H9 (cell line): Measurements from ENCODE around the gene LEF1. TPM values are rescaled to one million over a fixed set of nuclear protein-coding genes. Genes with fewer than 3 reads are reported as not detected.

ENCODE experiments used
- DNase-seq: peaks from one replicate; pipeline ENCODE4 v3.0.0-alpha.2; 2017
- H2AFZ ChIP-seq: one replicate; pipeline ENCODE4 v1.6.1; 2013; ENCODE audit warnings: mild to moderate bottlenecking, low read length, control low read depth, moderate library complexity
- H2AK5ac ChIP-seq: 2 replicates; pipeline ENCODE4 v1.6.1; 2013; ENCODE audit warnings: low read length, control low read depth, mixed read lengths; ENCODE audit not compliant: insufficient read length
- H2BK120ac ChIP-seq: one replicate; pipeline ENCODE4 v1.6.1; 2013; ENCODE audit warnings: low read depth, mild to moderate bottlenecking, low read length, control low read depth, inconsistent platforms; ENCODE audit not compliant: poor library complexity, severe bottlenecking
- H2BK12ac ChIP-seq: 2 replicates; pipeline ENCODE4 v1.6.1; 2013; ENCODE audit warnings: low read length, control low read depth, mixed read lengths, low read depth; ENCODE audit not compliant: insufficient read length
- H2BK15ac ChIP-seq: 2 replicates; pipeline ENCODE4 v1.6.1; 2013; ENCODE audit warnings: low read depth, low read length, control low read depth
- H2BK20ac ChIP-seq: one replicate; pipeline ENCODE4 v1.6.1; 2013; ENCODE audit warnings: low read depth, mild to moderate bottlenecking, low read length, control low read depth, inconsistent platforms; ENCODE audit not compliant: poor library complexity, severe bottlenecking
- H2BK5ac ChIP-seq: 2 replicates; pipeline ENCODE4 v1.6.1; 2013; ENCODE audit warnings: low read length, control low read depth, mixed read lengths; ENCODE audit not compliant: insufficient read length
- H3K14ac ChIP-seq: 2 replicates; pipeline ENCODE4 v1.6.1; 2013; ENCODE audit warnings: low read length, control low read depth; ENCODE audit not compliant: insufficient read depth
- H3K18ac ChIP-seq: 2 replicates; pipeline ENCODE4 v1.6.1; 2013; ENCODE audit warnings: low read depth, mild to moderate bottlenecking, mixed read lengths, low read length, control low read depth; ENCODE audit not compliant: insufficient read length
- H3K23ac ChIP-seq: 2 replicates; pipeline ENCODE4 v1.6.1; 2013; ENCODE audit warnings: low read length, control low read depth, mixed read lengths, low read depth; ENCODE audit not compliant: insufficient read length
- H3K23me2 ChIP-seq: 2 replicates; pipeline ENCODE4 v1.6.1; 2013; ENCODE audit warnings: low read depth, mild to moderate bottlenecking, mixed read lengths, low read length, control low read depth; ENCODE audit not compliant: insufficient read length, poor library complexity, severe bottlenecking
- H3K27ac ChIP-seq: 2 replicates; pipeline ENCODE4 v1.5.1; 2013; ENCODE audit warnings: low read length, control low read depth, mixed read lengths, low read depth; ENCODE audit not compliant: insufficient read length
- H3K27me3 ChIP-seq: 2 replicates; pipeline ENCODE4 v1.6.1; 2013; ENCODE audit warnings: low read length, control low read depth, inconsistent platforms; ENCODE audit not compliant: insufficient read depth
- H3K4ac ChIP-seq: 2 replicates; pipeline ENCODE4 v1.6.1; 2013; ENCODE audit warnings: low read depth, mild to moderate bottlenecking, control low read depth, inconsistent platforms, low read length, moderate library complexity
- H3K4me1 ChIP-seq: 2 replicates; pipeline ENCODE4 v1.6.1; 2013; ENCODE audit warnings: low read length, control low read depth, inconsistent platforms; ENCODE audit not compliant: insufficient read depth
- H3K4me2 ChIP-seq: 2 replicates; pipeline ENCODE4 v1.6.1; 2013; ENCODE audit warnings: low read length, control low read depth, mixed read lengths; ENCODE audit not compliant: insufficient read length, insufficient read depth
- H3K56ac ChIP-seq: 2 replicates; pipeline ENCODE4 v1.6.1; 2013; ENCODE audit warnings: low read depth, mild to moderate bottlenecking, mixed read lengths, low read length, control low read depth; ENCODE audit not compliant: insufficient read length
- H3K79me1 ChIP-seq: 2 replicates; pipeline ENCODE4 v1.6.1; 2013; ENCODE audit warnings: low read depth, mild to moderate bottlenecking, moderate library complexity, low read length, control low read depth, inconsistent platforms; ENCODE audit not compliant: insufficient read depth, poor library complexity, severe bottlenecking
- H3K79me2 ChIP-seq: 2 replicates; pipeline ENCODE4 v1.6.1; 2013; ENCODE audit warnings: low read length, control low read depth, inconsistent platforms; ENCODE audit not compliant: insufficient read depth
- H3K9ac ChIP-seq: 2 replicates; pipeline ENCODE4 v1.6.1; 2013; ENCODE audit warnings: low read length, control low read depth, mixed read lengths; ENCODE audit not compliant: insufficient read length; ENCODE audit errors: extremely low read depth
- H3K9me3 ChIP-seq: one replicate; pipeline ENCODE4 v1.6.1; 2013; ENCODE audit warnings: low read depth, low read length, inconsistent platforms; ENCODE audit not compliant: control insufficient read depth
- H3T11ph ChIP-seq: one replicate; pipeline ENCODE4 v1.6.1; 2013; ENCODE audit warnings: mild to moderate bottlenecking, low read length, control low read depth, inconsistent platforms
- H4K20me1 ChIP-seq: one replicate; pipeline ENCODE4 v1.6.1; 2013; ENCODE audit not compliant: control insufficient read depth, insufficient read length, insufficient read depth
- H4K5ac ChIP-seq: 2 replicates; pipeline ENCODE4 v1.6.1; 2013; ENCODE audit warnings: low read depth, mild to moderate bottlenecking, mixed read lengths, low read length, control low read depth; ENCODE audit not compliant: insufficient read length
- H4K8ac ChIP-seq: replicated peaks from 2 replicates; pipeline ENCODE4 v1.6.1; 2013; ENCODE audit warnings: low read length, control low read depth, mixed read lengths, low read depth; ENCODE audit not compliant: insufficient read length
- H4K91ac ChIP-seq: 2 replicates; pipeline ENCODE4 v1.6.1; 2013; ENCODE audit warnings: low read depth, mild to moderate bottlenecking, moderate library complexity, mixed read lengths, low read length, control low read depth; ENCODE audit not compliant: insufficient read length
- H3K27ac Mint-ChIP-seq, 3 experiments: 2 replicates in 2 of 3; 3 replicates in 1 of 3; pipeline ENCODE4 v1.8.0; 2020 to 2021; ENCODE audit warnings: mixed read lengths in 3 of 3, mild to moderate bottlenecking in 1 of 3, moderate library complexity in 1 of 3
- H3K27me3 Mint-ChIP-seq: 2 replicates; pipeline ENCODE4 v1.8.0; 2021; ENCODE audit warnings: low read depth, mild to moderate bottlenecking, moderate library complexity, mixed read lengths
- H3K36me3 Mint-ChIP-seq, 3 experiments: 2 replicates in 2 of 3; 3 replicates in 1 of 3; pipeline ENCODE4 v1.8.0; 2020 to 2021; ENCODE audit warnings: low read depth in 3 of 3, mixed read lengths in 3 of 3; ENCODE audit not compliant: insufficient read depth in 1 of 3
- H3K4me1 Mint-ChIP-seq, 2 experiments: 2 replicates each; pipeline ENCODE4 v1.8.0; 2020; ENCODE audit warnings: mixed read lengths in 2 of 2
- H3K4me3 Mint-ChIP-seq, 2 experiments: 2 replicates in 1 of 2; 3 replicates in 1 of 2; pipeline ENCODE4 v1.8.0; 2020 to 2021; ENCODE audit warnings: mild to moderate bottlenecking in 2 of 2, mixed read lengths in 2 of 2, moderate library complexity in 1 of 2
- H3K9me3 Mint-ChIP-seq, 2 experiments: 2 replicates in 1 of 2; 3 replicates in 1 of 2; pipeline ENCODE4 v1.8.0; 2020; ENCODE audit warnings: mild to moderate bottlenecking in 2 of 2, mixed read lengths in 2 of 2, moderate library complexity in 1 of 2
- CTCF ChIP-seq: fragments of 200-600 bp; sonication (generic); conservative IDR thresholded peaks from 3 replicates; pipeline ENCODE4 v1.8.0; 2021; ENCODE audit warnings: antibody characterized with exemption, mild to moderate bottlenecking
- WGBS: extraction: QIAGEN DNeasy Blood & Tissue Kit; methylation state at CpG from one replicate; pipeline ENCODE4 v1.1.7; 2013; ENCODE audit warnings: missing lambda C conversion rate, low lambda C conversion rate, mixed read lengths; ENCODE audit not compliant: insufficient read length; ENCODE audit errors: extremely low coverage; 5-methylcytosine and 5-hydroxymethylcytosine counted together
- total RNA-seq: library from RNA; stranded (reverse); gene quantifications from 2 replicates; pipeline ENCODE4 v1.2.1, GENCODE V29; 2021

Gene LEF1
- total RNA-seq, 1 experiment from 2014 or later: 2.5 TPM

GRCh38 chr4:108118505-108118904 is 50.2 kb downstream of the LEF1 start:
- Histone ChIP-seq H2BK15ac (no peak overlapping the region), H4K8ac (no peak overlapping the region), H3K9ac (no peak overlapping the region), H3K18ac (no peak overlapping the region), H3K4ac (no peak overlapping the region), H3K79me1 (no peaks in the 10 kb centered on the region), H3K56ac (no peak overlapping the region), H2BK20ac (no peak overlapping the region), H2BK12ac (no peak overlapping the region), H3K9me3 (no peaks in the 10 kb centered on the region), H2AFZ (no peak overlapping the region), H4K20me1 (no peaks in the 10 kb centered on the region), H4K91ac (no peak overlapping the region), H3K79me2 (no peaks in the 10 kb centered on the region), H3K23ac (no peak overlapping the region), H3K4me1 (peaks cover 3% of the 10 kb centered on the region; the same call in 1 of the 2 replicates), H2BK5ac (no peak overlapping the region), H2AK5ac (no peak overlapping the region), H3K4me2 (no peak overlapping the region), H3K23me2 (no peaks in the 10 kb centered on the region), H3K27me3 (no peaks in the 10 kb centered on the region), H2BK120ac (no peak overlapping the region), H4K5ac (no peak overlapping the region), H3T11ph (no peak overlapping the region), H3K14ac (no peak overlapping the region), H3K27ac (no peak overlapping the region)
- Mint-ChIP-seq H3K27ac (no peak overlapping the region), H3K4me1 (peaks cover 16 to 30% of the 10 kb centered on the region in 2 experiments), H3K36me3 (no peaks in the 10 kb centered on the region), H3K4me3 (no peak overlapping the region), H3K27me3 (no peaks in the 10 kb centered on the region; the same call in 1 of the 2 replicates), H3K9me3 (no peaks in the 10 kb centered on the region)
- no CpG with 5 or more reads among the region's 3 CpGs for WGBS
- no peak for TF ChIP-seq CTCF
- no peak for DNase-seq
